Mesendoderm (in vitro differentiated cells): ENCODE data around the gene TBATA.

ENCODE experiments used
- DNase-seq: peaks from one replicate; pipeline ENCODE4 v3.0.0; 2013
- H2AK5ac ChIP-seq: 2 replicates; pipeline ENCODE4 v1.6.1; 2013; ENCODE audit warnings: low read length, inconsistent platforms
- H2BK120ac ChIP-seq: 2 replicates; pipeline ENCODE4 v1.6.1; 2013; ENCODE audit warnings: low read depth, mild to moderate bottlenecking, low read length, moderate library complexity, mixed read lengths
- H2BK15ac ChIP-seq: replicated peaks from 2 replicates; pipeline ENCODE4 v1.6.1; 2013; ENCODE audit warnings: low read depth, mild to moderate bottlenecking, moderate library complexity
- H2BK5ac ChIP-seq: 2 replicates; pipeline ENCODE4 v1.6.1; 2013; ENCODE audit warnings: low read length, inconsistent platforms
- H3K18ac ChIP-seq: 2 replicates; pipeline ENCODE4 v1.6.1; 2013; ENCODE audit warnings: mild to moderate bottlenecking, low read length, mixed read lengths
- H3K23ac ChIP-seq: one replicate; pipeline ENCODE4 v1.6.1; 2013; ENCODE audit warnings: low read length
- H3K27ac ChIP-seq: 2 replicates; pipeline ENCODE4 v1.5.1; 2013; ENCODE audit warnings: low read depth, mild to moderate bottlenecking, inconsistent platforms, low read length, moderate library complexity
- H3K27me3 ChIP-seq: 2 replicates; pipeline ENCODE4 v1.6.1; 2013; ENCODE audit warnings: low read length, control low read depth, mild to moderate bottlenecking, inconsistent platforms; ENCODE audit not compliant: insufficient read depth, poor library complexity
- H3K36me3 ChIP-seq: 2 replicates; pipeline ENCODE4 v1.6.1; 2013; ENCODE audit warnings: low read length, inconsistent platforms; ENCODE audit not compliant: control insufficient read depth, insufficient read depth
- H3K4ac ChIP-seq: one replicate; pipeline ENCODE4 v1.6.1; 2013; ENCODE audit warnings: low read depth, mild to moderate bottlenecking, low read length, moderate library complexity
- H3K4me1 ChIP-seq: 2 replicates; pipeline ENCODE4 v1.6.1; 2013; ENCODE audit warnings: low read depth, low read length, inconsistent platforms; ENCODE audit not compliant: control insufficient read depth
- H3K4me2 ChIP-seq: 2 replicates; pipeline ENCODE4 v1.6.1; 2013; ENCODE audit warnings: low read length
- H3K4me3 ChIP-seq: 2 replicates; pipeline ENCODE4 v1.5.1; 2013; ENCODE audit warnings: mild to moderate bottlenecking, low read length
- H3K56ac ChIP-seq: one replicate; pipeline ENCODE4 v1.6.1; 2013; ENCODE audit warnings: low read length
- H3K79me1 ChIP-seq: 2 replicates; pipeline ENCODE4 v1.6.1; 2013; ENCODE audit warnings: low read length, inconsistent platforms
- H3K79me2 ChIP-seq: 2 replicates; pipeline ENCODE4 v1.6.1; 2013; ENCODE audit warnings: mild to moderate bottlenecking, low read length; ENCODE audit not compliant: control insufficient read depth, insufficient read depth
- H3K9ac ChIP-seq: 2 replicates; pipeline ENCODE4 v1.6.1; 2013; ENCODE audit warnings: low read length, inconsistent platforms
- H4K5ac ChIP-seq: one replicate; pipeline ENCODE4 v1.6.1; 2013; ENCODE audit warnings: low read length
- H4K8ac ChIP-seq: one replicate; pipeline ENCODE4 v1.6.1; 2013; ENCODE audit warnings: low read depth, mild to moderate bottlenecking, control low read depth, low read length, moderate library complexity
- WGBS: extraction: QIAGEN DNeasy Blood & Tissue Kit; methylation state at CpG from one replicate; pipeline ENCODE4 v1.1.7; 2013; ENCODE audit warnings: low lambda C conversion rate, missing lambda C conversion rate; ENCODE audit not compliant: insufficient coverage; ENCODE audit errors: extremely low coverage; 5-methylcytosine and 5-hydroxymethylcytosine counted together

Gene TBATA

GRCh38 chr10:70779511-70780369 lies 5.4 kb downstream of the TBATA start:
- Histone ChIP-seq H3K36me3 (no peaks in the 10 kb centered on the region), H3K4ac (no peak overlapping the region), H3K79me1 (no peaks in the 10 kb centered on the region), H3K79me2 (no peaks in the 10 kb centered on the region), H2BK120ac (no peak overlapping the region), H3K4me3 (no peak overlapping the region), H4K8ac (no peak overlapping the region), H3K27me3 (no peaks in the 10 kb centered on the region), H3K4me1 (peaks cover 2% of the 10 kb centered on the region), H3K9ac (no peak overlapping the region), H3K4me2 (no peak overlapping the region), H3K18ac (no peak overlapping the region), H3K56ac (no peak overlapping the region), H2AK5ac (no peak overlapping the region), H2BK5ac (no peak overlapping the region), H3K27ac (no peak overlapping the region), H4K5ac (no peak overlapping the region), H2BK15ac (no peak overlapping the region), H3K23ac (no peak overlapping the region)
- no CpG with 5 or more reads among the region's 16 CpGs for WGBS
- no peak for DNase-seq

GRCh38 chr10:70779088-70779487 lies 6.1 kb downstream of the TBATA start:
- H2BK5ac ChIP-seq, result no peak overlapping the region
- H3K27ac ChIP-seq, result no peak overlapping the region
- no peaks in the 10 kb centered on the region for H3K27me3 ChIP-seq
- H3K36me3 ChIP-seq, result no peaks in the 10 kb centered on the region
- H3K56ac ChIP-seq, result no peak overlapping the region
- no peak overlapping the region for H2AK5ac ChIP-seq
- H3K4me1 ChIP-seq, result peaks cover 2% of the 10 kb centered on the region
- no peak overlapping the region for H3K9ac ChIP-seq
- no peak overlapping the region for H3K18ac ChIP-seq
- no peak overlapping the region for H4K5ac ChIP-seq
- no peak overlapping the region for H2BK120ac ChIP-seq
- H2BK15ac ChIP-seq, result no peak overlapping the region
- H3K23ac ChIP-seq, result no peak overlapping the region
- no peak overlapping the region for H3K4me2 ChIP-seq
- no peak for DNase-seq
- H3K4ac ChIP-seq, result no peak overlapping the region
- H3K79me2 ChIP-seq, result no peaks in the 10 kb centered on the region
- no CpG with 5 or more reads among the region's 2 CpGs for WGBS
- no peak overlapping the region for H3K4me3 ChIP-seq
- H3K79me1 ChIP-seq, result no peaks in the 10 kb centered on the region
- H4K8ac ChIP-seq, result no peak overlapping the region

DNA sequence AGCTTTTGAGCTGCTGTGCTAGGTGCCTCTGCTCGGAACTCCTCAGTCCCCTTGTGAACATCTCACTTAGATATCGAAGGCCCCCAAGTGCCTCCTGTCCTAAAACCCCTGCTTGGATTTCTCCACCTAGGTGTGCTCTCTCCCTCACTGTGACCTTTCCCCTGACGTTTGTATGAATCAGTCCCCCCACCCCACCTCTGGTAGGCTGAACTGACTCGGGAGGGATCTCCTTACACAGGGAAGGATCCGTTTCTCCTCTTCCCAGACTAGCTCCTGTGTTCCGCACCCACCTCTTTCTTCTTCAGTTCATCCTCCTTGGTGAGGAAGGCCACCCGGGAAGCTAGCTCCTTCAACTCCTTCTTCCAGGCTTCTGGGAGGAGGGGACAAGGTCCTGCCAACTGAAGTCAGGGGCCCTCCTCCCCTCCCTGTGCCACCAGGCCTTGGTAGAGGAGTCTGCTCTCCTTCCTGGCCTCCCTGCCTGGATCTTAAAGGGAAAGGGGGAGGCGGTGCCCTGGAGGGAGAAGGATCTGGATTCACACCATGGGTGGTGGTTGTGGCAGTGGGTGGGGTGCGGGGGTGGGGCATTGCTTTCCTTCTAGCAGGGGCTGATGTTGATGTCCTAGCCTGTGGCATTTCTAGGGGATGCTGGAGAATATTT lies 6.8 kb downstream of the TBATA start:
- H3K9ac ChIP-seq, result no peak overlapping the region
- no peak overlapping the region for H3K4me3 ChIP-seq
- H4K5ac ChIP-seq, result no peak overlapping the region
- H3K23ac ChIP-seq, result no peak overlapping the region
- H3K18ac ChIP-seq, result no peak overlapping the region
- H2BK120ac ChIP-seq, result no peak overlapping the region
- WGBS, result no CpG with 5 or more reads among the region's 9 CpGs
- no peak for DNase-seq
- no peak overlapping the region for H2BK5ac ChIP-seq
- no peak overlapping the region for H3K4ac ChIP-seq
- H3K27me3 ChIP-seq, result no peaks in the 10 kb centered on the region
- H3K4me1 ChIP-seq, result peaks cover 2% of the 10 kb centered on the region
- H3K36me3 ChIP-seq, result no peaks in the 10 kb centered on the region
- no peak overlapping the region for H3K56ac ChIP-seq
- H3K79me2 ChIP-seq, result no peaks in the 10 kb centered on the region
- H4K8ac ChIP-seq, result no peak overlapping the region
- H3K4me2 ChIP-seq, result no peak overlapping the region
- H3K79me1 ChIP-seq, result no peaks in the 10 kb centered on the region
- no peak overlapping the region for H2AK5ac ChIP-seq
- no peak overlapping the region for H2BK15ac ChIP-seq
- H3K27ac ChIP-seq, result no peak overlapping the region

DNA sequence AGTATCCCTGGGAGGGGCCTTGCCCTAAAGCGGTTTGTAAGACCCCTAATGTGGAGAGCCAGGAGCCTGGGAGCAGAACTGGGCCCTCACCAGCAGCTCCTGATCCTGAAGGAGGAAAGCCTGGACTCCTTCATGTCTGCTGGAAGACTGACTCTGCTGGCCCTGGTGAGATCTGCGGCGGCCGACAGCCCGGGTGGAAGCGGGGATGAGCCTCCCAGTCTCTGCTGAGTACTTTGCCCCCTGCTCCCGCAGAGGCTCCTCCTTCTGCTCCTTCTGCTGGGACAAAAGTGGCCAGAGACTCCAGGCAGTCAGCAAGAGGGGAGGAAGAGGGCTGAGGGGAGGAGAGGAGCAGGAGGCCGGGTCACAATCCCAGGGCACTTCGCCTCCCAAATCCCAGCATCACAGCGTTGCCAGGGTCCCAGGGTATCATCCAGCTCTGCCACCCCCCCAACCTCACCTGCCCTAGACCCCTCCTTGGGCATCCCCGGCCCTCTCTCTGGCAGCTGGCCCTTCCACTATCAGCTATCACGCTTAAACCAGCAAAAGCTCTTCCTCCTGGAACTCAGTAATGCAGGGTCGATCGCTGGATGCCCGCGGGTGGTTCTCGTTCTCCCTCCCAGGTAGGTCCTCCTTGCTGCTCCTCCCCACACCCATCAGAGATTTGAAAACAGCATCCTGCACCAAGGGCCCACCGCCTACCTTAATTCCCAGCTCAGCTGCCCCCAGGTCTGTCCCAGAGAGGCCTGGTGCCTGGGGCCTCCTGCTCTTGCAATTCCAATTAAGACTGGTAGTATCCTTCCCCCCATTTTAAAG lies 7.9 kb downstream of the TBATA start:
- H4K5ac ChIP-seq, result no peak overlapping the region
- H3K27ac ChIP-seq, result no peak overlapping the region
- no peak overlapping the region for H3K56ac ChIP-seq
- H3K4ac ChIP-seq, result no peak overlapping the region
- no peak overlapping the region for H4K8ac ChIP-seq
- no peak overlapping the region for H2BK120ac ChIP-seq
- H3K36me3 ChIP-seq, result no peaks in the 10 kb centered on the region
- WGBS, result no CpG with 5 or more reads among the region's 18 CpGs
- no peak overlapping the region for H3K4me3 ChIP-seq
- H3K18ac ChIP-seq, result no peak overlapping the region
- H3K27me3 ChIP-seq, result no peaks in the 10 kb centered on the region
- H3K9ac ChIP-seq, result no peak overlapping the region
- no peak overlapping the region for H3K23ac ChIP-seq
- peaks cover 2% of the 10 kb centered on the region for H3K4me1 ChIP-seq
- no peak overlapping the region for H3K4me2 ChIP-seq
- no peaks in the 10 kb centered on the region for H3K79me1 ChIP-seq
- DNase-seq, result no peak
- H3K79me2 ChIP-seq, result no peaks in the 10 kb centered on the region
- H2BK5ac ChIP-seq, result no peak overlapping the region
- H2AK5ac ChIP-seq, result no peak overlapping the region
- no peak overlapping the region for H2BK15ac ChIP-seq

DNA sequence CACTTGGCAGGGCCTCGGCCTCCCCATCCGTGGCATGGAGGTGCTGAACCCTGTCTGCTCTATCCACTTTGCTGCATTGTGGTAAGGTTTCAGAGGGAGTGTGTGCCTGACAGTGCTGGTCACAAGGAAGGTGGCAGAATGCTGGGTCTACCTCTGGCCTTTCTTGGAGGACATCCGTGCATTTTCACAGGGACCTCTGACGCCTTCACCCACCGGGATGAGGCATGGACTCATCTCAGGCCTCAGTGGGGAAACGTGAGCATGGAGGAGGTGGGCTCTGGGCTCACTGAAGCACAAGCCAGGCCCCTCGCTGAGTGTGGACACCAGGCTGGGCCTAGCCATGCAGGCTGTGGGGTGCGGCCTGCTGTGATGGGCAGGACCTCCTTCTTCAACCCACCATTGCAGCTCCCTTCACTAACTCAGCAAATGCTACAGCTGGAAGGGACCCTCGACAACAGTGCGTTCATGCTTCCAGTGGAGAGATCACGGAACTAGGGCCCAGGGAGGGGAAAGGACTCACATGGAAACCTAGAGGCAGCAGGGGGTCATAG lies 8.6 kb downstream of the TBATA start:
- no peak overlapping the region for H3K18ac ChIP-seq
- no peak for DNase-seq
- H3K27ac ChIP-seq, result no peak overlapping the region
- no peak overlapping the region for H3K56ac ChIP-seq
- H3K79me2 ChIP-seq, result no peaks in the 10 kb centered on the region
- no peaks in the 10 kb centered on the region for H3K36me3 ChIP-seq
- no peaks in the 10 kb centered on the region for H3K27me3 ChIP-seq
- no peaks in the 10 kb centered on the region for H3K79me1 ChIP-seq
- H3K4me3 ChIP-seq, result no peak overlapping the region
- no peak overlapping the region for H3K23ac ChIP-seq
- no CpG with 5 or more reads among the region's 11 CpGs for WGBS
- no peak overlapping the region for H4K8ac ChIP-seq
- no peak overlapping the region for H2BK120ac ChIP-seq
- H4K5ac ChIP-seq, result no peak overlapping the region
- no peak overlapping the region for H2BK5ac ChIP-seq
- H3K4ac ChIP-seq, result no peak overlapping the region
- peaks cover 2% of the 10 kb centered on the region for H3K4me1 ChIP-seq
- no peak overlapping the region for H3K9ac ChIP-seq
- H3K4me2 ChIP-seq, result no peak overlapping the region
- H2AK5ac ChIP-seq, result no peak overlapping the region
- H2BK15ac ChIP-seq, result no peak overlapping the region
